GM21381 (cell line): ENCODE data around the gene PHF1.
"Not testable (repeated sequence)": the region's sequence is repeated elsewhere in the genome, so short reads cannot be mapped to it uniquely, and the experiment has no call there.

Experiments
- ATAC-seq: cut with Tn5 transposase; IDR thresholded peaks from one replicate; pipeline ENCODE4 v1.9.1; 2021; ENCODE audit warnings: mild to moderate bottlenecking, moderate library complexity; ENCODE audit not compliant: unreplicated experiment

Gene PHF1

DNA sequence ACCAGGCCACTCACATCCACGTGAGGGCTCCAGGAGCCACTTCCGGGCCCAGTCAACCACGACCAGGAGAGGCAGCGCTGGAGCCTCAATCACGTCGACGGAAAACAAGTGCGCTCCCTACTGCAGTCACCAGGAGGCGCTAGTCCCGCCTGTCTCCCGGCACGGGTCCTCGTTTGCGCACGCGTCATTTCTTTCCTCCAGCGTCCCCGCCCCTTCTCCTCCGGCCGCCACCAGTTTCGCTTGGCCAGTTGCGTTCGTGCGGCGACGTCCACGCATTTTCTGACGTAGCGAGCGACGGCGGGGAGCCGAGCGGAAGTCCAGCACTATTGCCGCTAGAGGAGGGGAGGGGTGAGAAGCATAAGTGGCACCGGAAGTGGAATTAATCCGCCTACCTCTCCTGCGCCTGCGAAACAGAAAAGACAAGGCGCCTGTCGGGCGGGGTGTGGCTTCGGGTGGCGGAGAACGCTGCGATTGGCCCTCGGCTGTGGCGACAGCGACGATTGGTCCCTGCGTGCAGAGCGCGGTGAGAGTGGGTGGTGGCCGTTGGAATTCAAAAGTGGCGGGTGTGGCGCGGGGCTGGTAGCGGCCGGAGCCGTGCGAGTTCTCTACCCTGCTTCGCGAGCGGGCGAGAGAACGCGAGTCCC is 19.4 kb upstream of the PHF1 start, which contains the start of gene KIFC1:
KIFC1 (plus strand) TSS at position 546 of the 644 bp plus-strand sequence. CDS start 163 bp downstream, outside the sequence.
- peak; percentile 87 for ATAC-seq

DNA sequence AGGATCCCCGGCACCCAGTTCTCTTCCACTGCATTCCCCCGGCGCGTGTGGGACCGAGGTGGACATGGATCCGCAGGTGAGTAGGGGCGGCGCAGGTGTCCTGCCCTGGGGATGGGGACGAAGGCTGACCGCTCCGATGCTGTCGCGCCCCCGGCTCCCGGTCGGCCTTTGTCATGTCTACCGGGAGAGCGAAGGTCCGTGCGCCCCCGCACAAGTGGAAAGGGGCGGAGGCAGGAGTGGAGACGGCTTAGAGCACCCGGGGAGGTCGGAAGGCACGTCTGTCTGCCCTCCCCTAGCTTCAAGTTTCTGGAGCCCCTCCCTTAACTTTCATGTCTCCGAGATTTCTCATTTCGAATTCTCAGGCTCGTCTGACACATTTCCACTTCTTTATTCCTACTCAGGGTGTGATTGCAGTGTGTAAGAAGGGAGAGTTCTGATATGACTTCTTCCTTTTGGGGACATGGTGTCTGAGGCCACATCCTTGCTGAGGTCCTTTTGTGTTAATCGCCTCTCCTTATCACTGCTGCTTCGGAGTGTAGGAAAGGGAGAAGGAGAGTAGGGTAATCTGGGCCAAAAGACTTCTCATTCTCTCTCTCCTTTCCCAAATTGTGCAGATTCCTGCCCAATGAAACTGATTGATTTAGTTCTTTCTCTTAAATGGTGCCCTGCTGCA is 18.8 kb upstream of the PHF1 start:
- peak; percentile 17 for ATAC-seq

DNA sequence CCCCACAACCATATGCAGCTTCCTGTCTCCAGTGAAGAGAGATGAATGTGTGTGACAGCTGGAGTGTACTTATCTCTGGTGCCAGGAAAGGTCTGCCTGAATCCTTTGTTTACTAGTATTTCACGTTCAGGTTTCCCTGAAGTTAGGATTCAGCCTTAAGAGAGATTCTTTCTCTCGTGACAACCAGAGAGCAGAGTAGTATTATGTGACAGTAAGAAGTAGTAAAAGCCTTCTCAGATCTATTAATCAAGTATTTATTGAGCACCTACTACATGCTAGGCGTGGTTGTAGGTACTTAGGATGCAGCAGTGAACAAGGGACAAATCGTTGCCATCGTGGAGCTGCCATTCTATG is 18.2 kb upstream of the PHF1 start:
- ATAC-seq: no peak

DNA sequence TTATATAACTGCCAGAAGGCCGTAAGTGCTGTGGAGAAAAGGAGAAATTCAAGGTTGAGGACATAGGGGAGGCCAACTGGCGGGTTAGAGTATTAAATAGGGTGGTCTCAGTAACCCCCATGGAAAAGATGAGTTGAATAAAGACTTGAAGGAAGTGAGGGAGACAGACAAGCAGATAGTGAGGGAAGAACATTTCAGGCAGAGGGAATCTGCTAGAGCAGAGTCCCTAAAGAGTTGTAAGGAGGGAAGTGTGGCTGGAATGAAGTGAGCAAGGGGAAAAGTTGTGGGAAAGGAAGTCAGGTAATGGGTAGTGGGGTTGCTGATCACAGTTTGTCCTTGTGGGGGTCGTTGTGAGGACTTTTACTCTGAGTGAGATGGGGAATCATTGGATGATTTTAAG is 17.8 kb upstream of the PHF1 start:
- no peak for ATAC-seq

DNA sequence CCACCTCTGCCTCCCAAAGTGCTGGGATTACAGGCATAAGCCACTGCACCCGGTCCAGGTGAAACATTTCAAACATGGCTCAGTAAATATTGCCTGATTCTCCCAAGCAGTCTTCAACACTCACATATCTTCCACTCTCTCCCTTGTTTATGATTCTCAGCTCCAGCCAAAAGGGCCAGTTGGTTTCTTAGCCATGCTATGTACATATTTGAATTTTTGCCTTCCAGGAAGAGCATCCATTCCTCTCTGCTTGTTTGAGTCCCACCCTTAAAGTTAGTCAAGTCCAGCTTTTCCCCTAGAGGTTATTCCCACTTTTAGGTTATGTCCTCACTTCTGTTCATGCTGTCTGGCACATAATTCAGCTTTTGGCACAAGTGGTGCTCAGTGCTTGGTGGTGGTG is 13.3 kb upstream of the PHF1 start:
- ATAC-seq: no peak

DNA sequence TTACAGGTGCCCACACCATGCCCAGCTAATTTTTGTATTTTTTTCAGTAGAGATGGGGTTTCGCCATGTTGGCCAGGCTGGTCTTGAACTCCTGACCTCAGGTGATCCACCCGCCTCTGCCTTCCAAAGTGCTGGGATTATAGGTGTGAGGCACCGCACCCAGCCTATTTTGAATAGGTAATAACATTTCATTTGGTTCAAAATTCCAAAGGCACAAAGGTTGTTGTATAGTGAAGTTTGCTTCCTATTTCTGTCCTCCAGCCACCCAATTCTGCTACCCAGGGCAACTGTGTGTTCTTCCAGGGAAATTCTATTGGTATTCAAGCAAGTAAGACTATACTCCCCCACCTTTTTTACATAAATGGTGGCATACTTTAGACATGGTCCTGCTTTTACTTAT is 12.2 kb upstream of the PHF1 start:
- not testable (repeated sequence) for ATAC-seq

DNA sequence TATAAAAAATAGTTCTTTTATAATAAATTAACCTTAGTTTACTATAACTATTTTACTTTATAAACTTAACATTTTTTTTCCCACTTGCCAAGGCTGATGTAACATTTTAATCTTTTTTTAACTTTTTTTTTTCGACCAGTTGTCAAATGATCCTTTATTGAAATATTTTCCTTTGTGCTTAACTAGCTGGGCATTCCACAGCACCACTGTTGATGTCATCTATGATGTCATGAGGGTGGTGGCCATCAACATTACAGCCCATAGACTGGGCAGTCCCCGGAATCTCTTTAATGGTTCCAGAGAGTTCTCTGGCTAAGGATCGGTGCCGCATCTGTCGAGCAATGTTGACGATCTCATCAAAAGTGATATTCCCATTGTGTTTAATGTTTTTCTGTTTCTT is 10.9 kb upstream of the PHF1 start:
- not testable (repeated sequence) for ATAC-seq

DNA sequence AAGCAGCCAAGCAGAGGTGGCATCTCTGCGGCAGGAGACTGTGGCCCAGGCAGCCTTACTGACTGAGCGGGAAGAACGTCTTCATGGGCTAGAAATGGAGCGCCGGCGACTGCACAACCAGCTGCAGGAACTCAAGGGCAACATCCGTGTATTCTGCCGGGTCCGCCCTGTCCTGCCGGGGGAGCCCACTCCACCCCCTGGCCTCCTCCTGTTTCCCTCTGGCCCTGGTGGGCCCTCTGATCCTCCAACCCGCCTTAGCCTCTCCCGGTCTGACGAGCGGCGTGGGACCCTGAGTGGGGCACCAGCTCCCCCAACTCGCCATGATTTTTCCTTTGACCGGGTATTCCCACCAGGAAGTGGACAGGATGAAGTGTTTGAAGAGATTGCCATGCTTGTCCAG is 5.9 kb upstream of the PHF1 start:
- ATAC-seq: no peak

DNA sequence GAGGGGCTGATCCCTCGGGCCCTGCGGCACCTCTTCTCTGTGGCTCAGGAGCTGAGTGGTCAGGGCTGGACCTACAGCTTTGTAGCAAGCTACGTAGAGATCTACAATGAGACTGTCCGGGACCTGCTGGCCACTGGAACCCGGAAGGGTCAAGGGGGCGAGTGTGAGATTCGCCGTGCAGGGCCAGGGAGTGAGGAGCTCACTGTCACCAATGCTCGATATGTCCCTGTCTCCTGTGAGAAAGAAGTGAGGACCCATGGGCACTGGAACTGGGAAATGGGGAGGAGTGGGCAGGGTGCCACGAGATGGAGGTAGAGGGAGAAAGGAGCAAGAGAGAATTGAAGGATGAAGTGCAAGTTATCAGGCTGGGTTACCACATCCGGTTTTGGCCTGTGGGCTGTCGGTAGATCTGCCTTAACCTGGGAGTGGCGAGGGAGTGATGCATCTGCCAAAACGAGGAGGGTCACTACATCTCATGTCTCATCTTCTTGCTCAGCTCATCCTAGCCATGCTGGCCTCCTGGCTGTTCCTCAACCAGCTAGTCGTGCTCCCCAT is 5.4 kb upstream of the PHF1 start:
- no peak for ATAC-seq

DNA sequence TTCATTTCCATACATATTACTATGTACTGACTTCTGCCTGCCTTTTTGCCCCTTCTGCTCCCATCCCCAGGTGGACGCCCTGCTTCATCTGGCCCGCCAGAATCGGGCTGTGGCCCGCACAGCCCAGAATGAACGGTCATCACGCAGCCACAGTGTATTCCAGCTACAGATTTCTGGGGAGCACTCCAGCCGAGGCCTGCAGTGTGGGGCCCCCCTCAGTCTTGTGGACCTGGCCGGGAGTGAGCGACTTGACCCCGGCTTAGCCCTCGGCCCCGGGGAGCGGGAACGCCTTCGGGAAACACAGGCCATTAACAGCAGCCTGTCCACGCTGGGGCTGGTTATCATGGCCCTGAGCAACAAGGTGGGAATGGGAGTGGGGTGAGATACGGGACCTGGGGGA is 4.7 kb upstream of the PHF1 start:
- no peak for ATAC-seq

DNA sequence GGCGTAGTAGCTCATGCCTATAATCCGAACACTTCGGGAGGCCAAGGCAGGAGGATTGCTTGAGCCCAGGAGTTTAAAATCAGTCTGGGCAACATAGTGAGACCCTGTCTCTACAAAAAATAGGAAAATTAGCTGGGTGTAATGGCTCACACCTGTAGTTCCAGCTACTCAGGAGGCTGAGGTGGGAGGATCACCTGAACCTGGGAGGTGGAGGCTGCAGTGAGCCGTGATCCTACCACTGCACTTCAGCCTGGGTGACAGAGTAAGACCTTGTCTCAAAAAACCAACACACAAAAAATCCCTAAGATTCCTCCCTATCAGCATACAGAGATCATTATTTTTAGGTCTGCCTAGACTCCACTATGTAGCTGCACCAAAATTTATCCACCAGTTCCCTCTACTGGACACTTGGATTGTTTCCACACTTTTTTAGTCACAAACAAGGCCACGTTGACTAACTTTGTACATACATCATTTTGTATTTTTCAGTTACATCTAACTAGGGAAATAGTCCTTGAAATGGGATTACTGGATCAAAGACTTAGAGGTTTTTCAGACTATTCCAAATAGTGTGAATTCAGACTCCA is 3.6 kb upstream of the PHF1 start:
- ATAC-seq: no peak

DNA sequence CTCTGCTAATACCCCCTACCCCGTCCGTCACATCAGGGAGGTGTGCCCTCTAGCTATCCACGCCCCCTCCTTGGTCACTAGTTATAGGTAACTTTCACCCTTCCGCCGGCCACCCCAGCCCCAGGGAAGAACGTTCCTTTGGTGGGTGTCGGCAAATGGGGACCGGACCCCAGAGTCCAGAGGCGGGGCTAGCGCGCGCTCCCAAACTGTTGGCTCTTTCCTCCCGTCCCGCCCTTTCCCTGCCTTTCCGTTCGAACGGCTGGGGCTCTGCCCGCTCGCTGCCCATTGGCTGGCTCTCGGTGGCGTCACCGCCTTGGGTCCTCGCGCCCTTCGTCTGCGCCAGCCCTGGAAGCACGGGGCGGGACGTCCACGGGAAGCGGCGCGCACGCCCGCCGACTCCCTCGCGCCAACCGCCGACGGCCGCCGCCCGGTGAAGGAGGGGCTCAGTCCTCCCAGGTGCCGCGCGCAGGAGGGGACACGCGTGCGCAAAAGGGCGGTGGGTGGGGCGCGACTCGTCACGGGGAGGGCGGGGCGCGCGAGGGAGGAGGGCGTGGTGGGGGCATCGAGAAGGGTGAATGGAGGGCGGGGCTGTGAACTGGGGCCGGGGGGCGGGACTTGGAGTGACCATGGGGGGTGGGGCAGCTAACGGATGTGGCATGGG is 634 bp upstream of the PHF1 start:
- ATAC-seq: peak; percentile 80

DNA sequence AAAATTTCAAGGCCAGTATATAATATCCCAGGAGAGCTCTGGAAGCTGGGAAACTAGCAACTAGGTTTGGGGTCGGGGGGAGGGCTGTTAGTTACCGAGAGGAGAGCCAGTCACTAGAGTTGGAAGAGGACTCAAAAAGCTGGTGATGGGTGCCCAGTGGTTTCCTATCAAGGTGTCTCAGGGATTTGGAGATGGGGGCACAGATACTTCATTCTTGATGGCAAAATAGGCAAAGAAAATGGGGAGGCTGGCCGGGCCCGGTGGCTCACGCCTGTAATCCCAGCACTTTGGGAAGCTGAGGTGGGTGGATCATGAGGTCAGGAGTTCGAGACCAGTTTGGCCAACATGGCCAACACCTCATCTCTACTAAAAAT is 805 bp downstream of the PHF1 start:
- ATAC-seq: no peak

DNA sequence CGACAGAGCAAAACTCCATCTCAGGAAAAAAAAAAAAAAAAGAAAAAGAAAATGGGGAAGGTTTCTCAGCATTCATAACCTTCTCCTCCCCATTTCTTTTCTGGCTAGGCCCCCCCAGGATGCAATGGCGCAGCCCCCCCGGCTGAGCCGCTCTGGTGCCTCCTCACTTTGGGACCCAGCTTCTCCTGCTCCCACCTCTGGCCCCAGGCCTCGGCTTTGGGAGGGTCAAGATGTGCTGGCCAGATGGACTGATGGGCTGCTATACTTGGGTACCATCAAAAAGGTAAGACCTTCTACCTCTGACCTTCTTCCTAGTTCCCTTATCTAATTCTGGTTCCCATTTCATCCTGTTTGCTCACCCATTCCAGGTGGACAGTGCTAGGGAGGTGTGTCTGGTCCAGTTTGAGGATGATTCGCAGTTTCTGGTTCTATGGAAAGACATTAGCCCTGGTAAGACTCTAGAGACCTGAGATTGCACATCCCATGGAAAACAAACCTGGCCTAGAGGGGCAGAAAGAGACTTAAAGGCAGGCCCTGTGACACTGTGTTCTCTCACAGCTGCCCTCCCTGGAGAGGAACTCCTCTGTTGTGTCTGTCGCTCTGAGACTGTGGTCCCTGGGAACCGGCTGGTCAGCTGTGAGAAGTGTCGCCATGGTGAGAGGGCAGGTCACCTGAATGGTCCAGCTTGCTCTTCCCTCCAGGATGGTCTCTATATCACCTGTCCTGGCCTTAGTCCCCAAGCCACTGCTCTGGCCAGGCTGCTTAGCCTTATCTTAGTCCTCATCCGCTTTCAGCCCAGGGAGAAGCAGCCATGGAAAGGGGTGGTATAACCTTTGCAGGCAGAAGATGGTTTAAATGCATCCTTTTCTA is 1.6 kb downstream of the PHF1 start:
- no peak for ATAC-seq

DNA sequence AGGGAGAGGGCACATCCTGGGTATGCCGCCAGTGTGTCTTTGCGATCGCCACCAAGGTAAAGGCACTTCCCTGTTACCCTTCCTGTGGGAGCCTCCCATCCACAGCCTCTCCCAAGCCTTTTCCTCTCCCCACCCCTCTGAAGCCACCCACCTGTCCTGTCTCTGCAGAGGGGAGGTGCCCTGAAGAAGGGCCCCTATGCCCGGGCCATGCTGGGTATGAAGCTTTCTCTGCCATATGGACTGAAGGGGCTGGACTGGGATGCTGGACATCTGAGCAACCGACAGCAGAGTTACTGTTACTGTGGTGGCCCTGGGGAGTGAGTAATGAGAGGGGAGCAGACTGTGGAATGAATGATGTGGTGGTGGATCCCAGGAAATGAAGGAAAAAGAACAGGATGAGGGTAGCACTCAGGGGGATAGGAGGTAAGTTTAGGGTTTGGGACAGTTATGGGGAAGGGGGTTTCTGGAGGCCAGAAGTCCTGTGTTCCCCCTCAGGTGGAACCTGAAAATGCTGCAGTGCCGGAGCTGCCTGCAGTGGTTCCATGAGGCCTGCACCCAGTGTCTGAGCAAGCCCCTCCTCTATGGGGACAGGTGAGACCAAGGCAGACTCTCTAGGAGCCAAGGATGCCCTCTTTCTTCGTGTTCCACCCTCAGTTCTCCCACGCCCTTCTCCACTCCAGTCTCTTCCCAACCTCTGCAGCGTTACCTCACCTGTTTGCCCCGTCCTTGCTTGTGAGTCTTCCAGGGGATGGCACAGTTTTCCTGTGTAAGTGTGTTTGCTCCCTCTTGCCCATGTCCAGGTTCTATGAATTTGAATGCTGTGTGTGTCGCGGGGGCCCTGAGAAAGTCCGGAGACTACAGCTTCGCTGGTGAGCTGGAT is 2.7 kb downstream of the PHF1 start:
- no peak for ATAC-seq

DNA sequence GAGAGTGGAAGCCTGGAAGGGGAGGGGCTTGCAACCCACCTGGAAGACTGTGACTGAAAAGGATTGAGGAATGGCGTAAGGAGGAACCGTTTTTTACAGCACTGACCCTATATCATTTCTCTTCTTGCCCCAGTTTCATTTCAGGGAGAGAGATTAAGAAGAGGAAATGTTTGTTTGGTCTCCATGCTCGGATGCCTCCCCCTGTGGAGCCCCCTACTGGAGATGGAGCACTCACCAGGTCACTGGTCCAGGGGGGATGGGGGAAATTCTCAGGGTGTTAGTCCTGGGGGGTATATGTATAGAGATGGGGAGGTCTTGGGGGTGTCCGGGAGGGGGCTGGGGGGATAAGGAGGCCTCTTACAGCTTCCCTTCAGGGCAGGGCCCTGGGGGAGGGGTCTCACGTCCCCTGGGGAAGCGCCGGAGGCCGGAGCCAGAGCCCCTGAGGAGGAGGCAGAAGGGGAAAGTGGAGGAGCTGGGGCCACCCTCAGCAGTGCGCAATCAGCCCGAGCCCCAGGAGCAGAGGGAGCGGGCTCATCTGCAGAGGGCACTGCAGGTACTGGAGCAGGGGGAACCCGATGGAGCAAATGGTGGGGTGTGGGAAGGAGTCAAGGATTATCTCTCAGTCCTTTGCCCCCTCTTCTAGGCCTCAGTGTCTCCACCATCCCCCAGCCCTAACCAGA is 3.9 kb downstream of the PHF1 start:
- no peak for ATAC-seq

DNA sequence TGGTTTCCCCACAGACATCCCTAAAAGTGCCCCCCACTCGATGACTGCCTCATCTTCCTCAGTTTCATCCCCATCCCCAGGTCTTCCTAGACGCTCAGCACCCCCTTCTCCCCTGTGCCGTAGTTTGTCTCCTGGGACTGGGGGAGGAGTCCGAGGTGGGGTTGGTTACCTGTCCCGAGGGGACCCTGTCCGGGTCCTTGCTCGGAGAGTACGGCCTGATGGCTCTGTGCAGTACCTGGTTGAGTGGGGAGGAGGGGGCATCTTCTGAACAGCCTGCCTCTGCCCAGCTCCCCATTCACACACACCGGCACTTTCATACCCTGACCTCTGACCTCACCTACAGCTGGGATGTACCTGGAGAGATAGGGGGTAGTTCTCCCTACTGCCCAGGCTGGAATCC is 5.0 kb downstream of the PHF1 start:
- no peak for ATAC-seq

DNA sequence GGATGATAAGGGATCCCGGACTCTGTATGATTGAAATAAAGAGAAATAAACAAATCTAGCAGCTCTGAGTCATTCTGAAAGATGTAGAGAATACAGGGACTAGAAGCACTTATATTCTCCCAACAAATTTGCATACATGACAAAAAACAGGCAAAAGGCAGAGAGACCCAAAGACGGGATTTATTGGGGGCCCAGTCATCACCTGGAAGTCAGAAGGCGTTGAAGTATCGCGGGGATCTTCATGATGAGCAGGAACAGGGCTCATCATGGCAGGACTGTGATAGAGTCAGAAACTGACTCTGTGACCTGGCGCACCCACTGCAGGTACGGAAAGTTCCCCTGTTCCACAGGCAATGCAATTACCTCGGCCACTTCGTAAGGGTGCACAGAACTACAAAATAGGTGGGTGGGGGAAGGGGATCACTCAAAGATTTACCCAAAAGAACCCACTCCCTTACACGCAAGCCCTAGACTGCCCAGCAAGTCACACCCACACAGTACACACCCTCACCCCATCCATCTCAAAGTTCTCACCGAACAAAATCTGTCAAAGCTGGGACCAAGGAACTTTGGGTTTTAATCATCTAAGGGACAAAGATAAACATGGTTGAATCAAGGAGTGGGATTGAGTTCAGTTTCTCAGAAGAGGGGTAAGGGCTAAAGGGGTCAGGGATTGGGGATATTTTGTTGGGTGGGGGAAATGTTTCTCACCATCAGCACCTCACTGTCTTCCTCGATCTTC is 5.7 kb downstream of the PHF1 start:
- ATAC-seq: no peak
